K562 (cell line): ENCODE results near the gene IL17RA. TPM values are rescaled to one million over a fixed set of nuclear protein-coding genes. Genes with fewer than 3 reads are reported as not detected.
A peak's percentile ranks its signal among the peaks of the same experiment; 100 is the strongest.

Experiments used
- BHLHE40 ChIP-seq: IDR thresholded peaks from 2 replicates; pipeline ENCODE4 v1.6.1; 2011; ENCODE audit warnings: low read length, improper control_type of control experiment
- BMI1 ChIP-seq: fragments of 150-350 bp; IDR thresholded peaks from 2 replicates; pipeline ENCODE4 v1.6.1; 2014; ENCODE audit warnings: low read length
- CCAR2 ChIP-seq: fragments of 200-400 bp; formaldehyde crosslinking; IDR thresholded peaks from 2 replicates; pipeline ENCODE4 v1.6.1; 2017; ENCODE audit warnings: mild to moderate bottlenecking, low read depth, low read length
- GTF3C2 ChIP-seq: IDR thresholded peaks from 3 replicates; pipeline ENCODE4 v1.6.1; 2011; ENCODE audit warnings: borderline replicate concordance, mild to moderate bottlenecking, moderate library complexity; ENCODE audit not compliant: insufficient read length; ENCODE audit errors: extremely low read depth
- LARP7 ChIP-seq: fragments of 450-650 bp; IDR thresholded peaks from 2 replicates; pipeline ENCODE4 v1.6.1; 2016
- MYC ChIP-seq, 2 experiments: fragments of 250-450 bp in 1 of 2; sonication (Bioruptor Pico) in 1 of 2; IDR thresholded peaks; 2 replicates each; pipeline versions ENCODE4 v1.5.1 to v1.6.1; 2012 to 2021; ENCODE audit warnings: low read depth in 2 of 2, borderline replicate concordance in 1 of 2, improper control_type of control experiment in 1 of 2, low read length in 1 of 2, mild to moderate bottlenecking in 1 of 2, moderate library complexity in 1 of 2
- NR0B1 ChIP-seq: fragments of 450-650 bp; IDR thresholded peaks from one replicate; pipeline ENCODE4 v1.6.1; 2018; ENCODE audit warnings: mild to moderate bottlenecking, moderate library complexity; ENCODE audit not compliant: partially characterized antibody
- PHB2 ChIP-seq: fragments of 450-650 bp; IDR thresholded peaks from 2 replicates; pipeline ENCODE4 v1.6.1; 2017; ENCODE audit warnings: low read depth
- SMARCC2 ChIP-seq: fragments of 450-650 bp; IDR thresholded peaks from 2 replicates; pipeline ENCODE4 v1.6.1; 2017; ENCODE audit warnings: antibody characterized with exemption, moderate library complexity, mild to moderate bottlenecking, low read depth
- SP1 ChIP-seq: sonication (generic); formaldehyde crosslinking; IDR thresholded peaks from 2 replicates; pipeline ENCODE4 v1.8.1; 2022; ENCODE audit warnings: mild to moderate bottlenecking, missing genetic modification reagents
- TRIM28 ChIP-seq: fragments of 450-650 bp; IDR thresholded peaks from 2 replicates; pipeline ENCODE4 v1.6.1; 2017
- U2AF1 ChIP-seq: fragments of 200-400 bp; formaldehyde crosslinking; optimal IDR thresholded peaks from 2 replicates; pipeline ENCODE3; 2017; ENCODE audit warnings: mild to moderate bottlenecking, low read depth, low read length, moderate library complexity
- USF1 ChIP-seq: sonication (generic); formaldehyde crosslinking; IDR thresholded peaks from 2 replicates; pipeline ENCODE4 v1.9.0; 2022; ENCODE audit warnings: mild to moderate bottlenecking, missing genetic modification reagents
- ZNF764 ChIP-seq: fragments of 250-450 bp; sonication (Bioruptor Pico); IDR thresholded peaks from 2 replicates; pipeline ENCODE4 v1.4.0; 2020; ENCODE audit warnings: low read depth, mild to moderate bottlenecking, moderate library complexity
- polyA plus RNA-seq, 8 experiments: library from polyadenylated mRNA; depleted of rRNA in 4 of 8; stranded (reverse) in 5 of 8; unstranded in 3 of 8; fragments of >200 nt; fragmentation: Nextera tagmentation in 2 of 8; fragmentation: Illumina TruSeq in 1 of 8; extraction: Ambion mirVana in 2 of 8; extraction: Trizol in 1 of 8; gene quantifications; 2 replicates each; pipeline versions ENCODE4 v1.2.1 to v1.2.3, GENCODE V29; 2011 to 2014; ENCODE audit warnings: inconsistent platforms in 1 of 8, missing spikeins in 1 of 8
- total RNA-seq, 7 experiments: library from RNA; depleted of rRNA in 6 of 7; stranded (reverse); fragments of >200 nt in 6 of 7; fragmentation: Illumina TruSeq in 2 of 7; extraction: Trizol in 2 of 7; gene quantifications; 2 replicates each; pipeline versions ENCODE4 v1.2.1 to v1.2.3, GENCODE V29; 2011 to 2021; ENCODE audit warnings: low replicate concordance in 1 of 7
- TF ChIP-seq, protein P1 (sequence below): fragments of 450-650 bp; IDR thresholded peaks from 2 replicates; pipeline ENCODE4 v1.6.1; 2017; ENCODE audit warnings: antibody characterized with exemption, mild to moderate bottlenecking

IL17RA gene
- total and polyA plus RNA-seq, 9 of the 15 experiments (the other 6 are each of a cell fraction or from before 2014, with no cell fraction given), result 0.17 to 11.8 (median 3.7) TPM

- TF ChIP-seq NR0B1 (no peak), BMI1 (no peak), TRIM28 (no peak), MYC (IDR thresholded peaks at IDR 0.05; ENCODE audit: low read depth, low read length) (no peak; the same call in 1 of the 2 replicates), MYC (CRISPR knock-in tag; IDR thresholded peaks at IDR 0.05; ENCODE audit: borderline replicate concordance, low read depth) (no peak), PHB2 (no peak), ZNF764 (no peak), USF1 (CRISPR knock-in tag) (no peak), BHLHE40 (no peak; the same call in 1 of the 2 replicates), SMARCC2 (no peak), SP1 (no peak; the same call in 1 of the 2 replicates), LARP7 (no peak), GTF3C2 (no peak), CCAR2 (no peak), U2AF1 (peak; percentile 2)
- TF ChIP-seq, protein P1, sequence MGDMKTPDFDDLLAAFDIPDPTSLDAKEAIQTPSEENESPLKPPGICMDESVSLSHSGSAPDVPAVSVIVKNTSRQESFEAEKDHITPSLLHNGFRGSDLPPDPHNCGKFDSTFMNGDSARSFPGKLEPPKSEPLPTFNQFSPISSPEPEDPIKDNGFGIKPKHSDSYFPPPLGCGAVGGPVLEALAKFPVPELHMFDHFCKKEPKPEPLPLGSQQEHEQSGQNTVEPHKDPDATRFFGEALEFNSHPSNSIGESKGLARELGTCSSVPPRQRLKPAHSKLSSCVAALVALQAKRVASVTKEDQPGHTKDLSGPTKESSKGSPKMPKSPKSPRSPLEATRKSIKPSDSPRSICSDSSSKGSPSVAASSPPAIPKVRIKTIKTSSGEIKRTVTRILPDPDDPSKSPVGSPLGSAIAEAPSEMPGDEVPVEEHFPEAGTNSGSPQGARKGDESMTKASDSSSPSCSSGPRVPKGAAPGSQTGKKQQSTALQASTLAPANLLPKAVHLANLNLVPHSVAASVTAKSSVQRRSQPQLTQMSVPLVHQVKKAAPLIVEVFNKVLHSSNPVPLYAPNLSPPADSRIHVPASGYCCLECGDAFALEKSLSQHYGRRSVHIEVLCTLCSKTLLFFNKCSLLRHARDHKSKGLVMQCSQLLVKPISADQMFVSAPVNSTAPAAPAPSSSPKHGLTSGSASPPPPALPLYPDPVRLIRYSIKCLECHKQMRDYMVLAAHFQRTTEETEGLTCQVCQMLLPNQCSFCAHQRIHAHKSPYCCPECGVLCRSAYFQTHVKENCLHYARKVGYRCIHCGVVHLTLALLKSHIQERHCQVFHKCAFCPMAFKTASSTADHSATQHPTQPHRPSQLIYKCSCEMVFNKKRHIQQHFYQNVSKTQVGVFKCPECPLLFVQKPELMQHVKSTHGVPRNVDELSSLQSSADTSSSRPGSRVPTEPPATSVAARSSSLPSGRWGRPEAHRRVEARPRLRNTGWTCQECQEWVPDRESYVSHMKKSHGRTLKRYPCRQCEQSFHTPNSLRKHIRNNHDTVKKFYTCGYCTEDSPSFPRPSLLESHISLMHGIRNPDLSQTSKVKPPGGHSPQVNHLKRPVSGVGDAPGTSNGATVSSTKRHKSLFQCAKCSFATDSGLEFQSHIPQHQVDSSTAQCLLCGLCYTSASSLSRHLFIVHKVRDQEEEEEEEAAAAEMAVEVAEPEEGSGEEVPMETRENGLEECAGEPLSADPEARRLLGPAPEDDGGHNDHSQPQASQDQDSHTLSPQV, result no peak; the same call in 1 of the 2 replicates
Measured at GRCh38 chr22:17084554-17085276, at the start of gene IL17RA (continued).
